PC-9 (cell line): ENCODE data around the gene ZNF628. TPM values are rescaled to one million over a fixed set of nuclear protein-coding genes. Genes with fewer than 3 reads are reported as not detected.
"Not testable (repeated sequence)": the region's sequence is repeated elsewhere in the genome, so short reads cannot be mapped to it uniquely, and the experiment has no call there.

Experiments
- BruUV-seq: library from RNA; stranded (reverse); fragments of 400-500 nt; replicated peaks from 2 replicates; lab custom pipeline; 2021; lab: Mats Ljungman, UMichigan
- CTCF ChIA-PET: fragments of 300-600 bp; sonication (Branson Sonifier 250); formaldehyde crosslinking; loops from one replicate; lab custom pipeline; 2022; ENCODE audit warnings: antibody characterized with exemption; lab: Charles Lee
- POLR2A ChIA-PET: fragments of 300-600 bp; sonication (Branson Sonifier 250); formaldehyde crosslinking; loops from one replicate; lab custom pipeline; 2022; ENCODE audit warnings: antibody characterized with exemption; ENCODE audit not compliant: unreplicated experiment; lab: Charles Lee
- DNase-seq, 2 experiments: peaks; one replicate each; pipeline versions ENCODE4 v3.0.0 to v3.0.0-alpha.2; 2015 to 2022; ENCODE audit warnings: mixed read lengths in 1 of 2
- H2AFZ ChIP-seq: fragments of 200-600 bp; sonication (generic); 2 replicates; pipeline ENCODE4 v1.8.1; 2017; ENCODE audit warnings: antibody characterized with exemption
- H3F3A ChIP-seq: fragments of 200-600 bp; sonication (generic); 2 replicates; pipeline ENCODE4 v1.8.1; 2017; ENCODE audit warnings: antibody characterized with exemption, mild to moderate bottlenecking, low read depth; ENCODE audit not compliant: insufficient read depth
- H3K27ac ChIP-seq: fragments of 200-600 bp; sonication (generic); 2 replicates; pipeline ENCODE4 v1.6.1; 2016; ENCODE audit warnings: mixed run types
- H3K27me3 ChIP-seq: fragments of 200-600 bp; sonication (generic); 2 replicates; pipeline ENCODE4 v1.6.1; 2016; ENCODE audit warnings: low read depth, mixed run types; ENCODE audit not compliant: insufficient read depth
- H3K36me3 ChIP-seq: fragments of 200-600 bp; sonication (generic); 2 replicates; pipeline ENCODE4 v1.6.1; 2016; ENCODE audit warnings: low read depth, mixed run types
- H3K4me1 ChIP-seq: fragments of 200-600 bp; sonication (generic); replicated peaks from 2 replicates; pipeline ENCODE4 v1.6.1; 2016; ENCODE audit warnings: mixed run types; ENCODE audit not compliant: insufficient read depth
- H3K4me2 ChIP-seq: fragments of 200-600 bp; sonication (generic); 2 replicates; pipeline ENCODE4 v1.6.1; 2017; ENCODE audit warnings: mixed run types
- H3K4me3 ChIP-seq: fragments of 200-600 bp; sonication (generic); 2 replicates; pipeline ENCODE4 v1.6.1; 2016; ENCODE audit warnings: mixed run types
- H3K79me2 ChIP-seq: fragments of 200-600 bp; sonication (generic); 2 replicates; pipeline ENCODE4 v1.6.1; 2017; ENCODE audit warnings: low read depth, mixed run types
- H3K9me2 ChIP-seq: fragments of 200-600 bp; sonication (generic); 2 replicates; pipeline ENCODE4 v1.8.1; 2017; ENCODE audit warnings: mild to moderate bottlenecking; ENCODE audit not compliant: insufficient read depth
- H3K9me3 ChIP-seq: fragments of 200-600 bp; sonication (generic); 2 replicates; pipeline ENCODE4 v1.8.1; 2016; ENCODE audit warnings: low read depth; ENCODE audit not compliant: insufficient read depth
- H4K20me1 ChIP-seq: fragments of 200-600 bp; sonication (generic); 2 replicates; pipeline ENCODE4 v1.8.1; 2017; ENCODE audit not compliant: insufficient read depth
- EZH2 ChIP-seq: fragments of 200-600 bp; sonication (generic); IDR thresholded peaks from 2 replicates; pipeline ENCODE4 v1.8.0; 2017; ENCODE audit warnings: antibody characterized with exemption, low read depth
- intact Hi-C: fragments of 100-400 bp; cut with micrococcal nuclease; formaldehyde crosslinking; loops from one replicate; pipeline ENCODE4 v1.10.0; 2022; ENCODE audit not compliant: unreplicated experiment
- total RNA-seq: library from RNA; stranded (reverse); gene quantifications from 2 replicates; pipeline ENCODE4 v1.2.3, GENCODE V29; 2021
- TF ChIP-seq, protein P1 (sequence below): fragments of 200-600 bp; sonication (generic); conservative IDR thresholded peaks from 2 replicates; pipeline ENCODE4 v1.6.1; 2017; ENCODE audit warnings: mixed run types, antibody characterized with exemption, mild to moderate bottlenecking, moderate library complexity

Gene ZNF628
- total RNA-seq, 1 experiment from 2014 or later: 19.3 TPM

DNA sequence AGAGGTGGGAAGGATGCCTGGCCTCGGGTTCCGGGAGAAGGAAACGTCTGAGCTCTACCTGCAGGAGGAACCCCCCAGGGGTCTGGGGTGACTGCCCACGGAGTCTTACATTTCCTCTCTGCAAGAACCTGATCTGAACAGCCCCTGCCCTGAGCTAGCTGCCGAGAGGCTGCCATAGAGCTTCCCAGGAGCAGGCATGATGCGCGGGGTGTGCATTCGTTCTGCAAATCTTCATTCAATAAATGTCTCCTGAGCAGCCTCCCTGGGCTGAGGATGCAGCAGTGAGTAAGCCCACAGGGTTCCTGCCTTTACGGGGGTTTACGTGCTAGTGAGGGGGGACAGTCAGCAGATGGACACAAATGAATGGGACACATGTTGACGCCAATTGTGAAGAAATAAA is 31.8 kb upstream of the ZNF628 start:
- ChIA-PET POLR2A (no interaction called here), CTCF (no interaction called here)
- TF ChIP-seq, protein P1, sequence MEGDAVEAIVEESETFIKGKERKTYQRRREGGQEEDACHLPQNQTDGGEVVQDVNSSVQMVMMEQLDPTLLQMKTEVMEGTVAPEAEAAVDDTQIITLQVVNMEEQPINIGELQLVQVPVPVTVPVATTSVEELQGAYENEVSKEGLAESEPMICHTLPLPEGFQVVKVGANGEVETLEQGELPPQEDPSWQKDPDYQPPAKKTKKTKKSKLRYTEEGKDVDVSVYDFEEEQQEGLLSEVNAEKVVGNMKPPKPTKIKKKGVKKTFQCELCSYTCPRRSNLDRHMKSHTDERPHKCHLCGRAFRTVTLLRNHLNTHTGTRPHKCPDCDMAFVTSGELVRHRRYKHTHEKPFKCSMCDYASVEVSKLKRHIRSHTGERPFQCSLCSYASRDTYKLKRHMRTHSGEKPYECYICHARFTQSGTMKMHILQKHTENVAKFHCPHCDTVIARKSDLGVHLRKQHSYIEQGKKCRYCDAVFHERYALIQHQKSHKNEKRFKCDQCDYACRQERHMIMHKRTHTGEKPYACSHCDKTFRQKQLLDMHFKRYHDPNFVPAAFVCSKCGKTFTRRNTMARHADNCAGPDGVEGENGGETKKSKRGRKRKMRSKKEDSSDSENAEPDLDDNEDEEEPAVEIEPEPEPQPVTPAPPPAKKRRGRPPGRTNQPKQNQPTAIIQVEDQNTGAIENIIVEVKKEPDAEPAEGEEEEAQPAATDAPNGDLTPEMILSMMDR: no peak
- TF ChIP-seq EZH2: no peak
- Histone ChIP-seq H3K36me3 (no peaks in the 10 kb centered on the region), H3K4me3 (no peak overlapping the region), H3K9me3 (no peaks in the 10 kb centered on the region; the same call in 1 of the 2 replicates), H3K27me3 (peaks cover 52% of the 10 kb centered on the region), H4K20me1 (no peaks in the 10 kb centered on the region; the same call in 1 of the 2 replicates), H3K79me2 (no peaks in the 10 kb centered on the region), H3K4me2 (no peak overlapping the region), H3K9me2 (no peaks in the 10 kb centered on the region), H3K4me1 (no peaks in the 10 kb centered on the region), H3F3A (peaks cover 19% of the 10 kb centered on the region), H2AFZ (no peak overlapping the region), H3K27ac (no peak overlapping the region)
- DNase-seq: no peak
- intact Hi-C loops: no loop called here
- BruUV-seq: no TSS peak

DNA sequence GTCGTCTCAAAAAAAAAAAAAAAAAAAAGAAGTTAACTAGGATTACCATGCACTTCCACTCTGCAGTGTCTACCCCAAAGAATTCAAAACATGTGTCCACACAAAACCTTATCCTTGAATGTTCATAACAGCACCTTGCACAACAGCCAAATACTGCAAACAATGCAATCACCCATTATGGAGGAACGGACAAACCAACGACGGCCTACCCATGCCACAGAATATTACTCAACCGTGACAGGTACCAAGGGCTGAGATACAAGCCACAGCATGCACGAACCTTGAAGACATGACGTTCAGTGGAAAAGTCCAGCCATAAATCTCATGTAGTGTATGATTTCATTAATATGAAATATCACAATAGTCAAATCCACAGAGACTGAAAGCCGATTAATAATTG is 30.4 kb upstream of the ZNF628 start:
- TF ChIP-seq, protein P1: no peak
- no peak for TF ChIP-seq EZH2
- H3K9me3 ChIP-seq: no peaks in the 10 kb centered on the region; the same call in 1 of the 2 replicates
- DNase-seq: no peak
- intact Hi-C loops: no loop called here
- H3K9me2 ChIP-seq: no peaks in the 10 kb centered on the region
- peaks cover 20% of the 10 kb centered on the region for H3F3A ChIP-seq
- ChIA-PET POLR2A (no interaction called here), CTCF (interaction anchor here (0.6 kb wide), 1 partner anchor 22 kb away, joined by 3 read pairs; no protein-coding TSS in a partner anchor)
- no peak overlapping the region for H3K27ac ChIP-seq
- H3K4me1 ChIP-seq: no peaks in the 10 kb centered on the region
- H3K4me3 ChIP-seq: no peak overlapping the region
- no peak overlapping the region for H3K4me2 ChIP-seq
- BruUV-seq: no TSS peak
- peaks cover 49% of the 10 kb centered on the region for H3K27me3 ChIP-seq
- H3K36me3 ChIP-seq: no peaks in the 10 kb centered on the region
- no peaks in the 10 kb centered on the region for H3K79me2 ChIP-seq
- H2AFZ ChIP-seq: no peak overlapping the region
- H4K20me1 ChIP-seq: no peaks in the 10 kb centered on the region

DNA sequence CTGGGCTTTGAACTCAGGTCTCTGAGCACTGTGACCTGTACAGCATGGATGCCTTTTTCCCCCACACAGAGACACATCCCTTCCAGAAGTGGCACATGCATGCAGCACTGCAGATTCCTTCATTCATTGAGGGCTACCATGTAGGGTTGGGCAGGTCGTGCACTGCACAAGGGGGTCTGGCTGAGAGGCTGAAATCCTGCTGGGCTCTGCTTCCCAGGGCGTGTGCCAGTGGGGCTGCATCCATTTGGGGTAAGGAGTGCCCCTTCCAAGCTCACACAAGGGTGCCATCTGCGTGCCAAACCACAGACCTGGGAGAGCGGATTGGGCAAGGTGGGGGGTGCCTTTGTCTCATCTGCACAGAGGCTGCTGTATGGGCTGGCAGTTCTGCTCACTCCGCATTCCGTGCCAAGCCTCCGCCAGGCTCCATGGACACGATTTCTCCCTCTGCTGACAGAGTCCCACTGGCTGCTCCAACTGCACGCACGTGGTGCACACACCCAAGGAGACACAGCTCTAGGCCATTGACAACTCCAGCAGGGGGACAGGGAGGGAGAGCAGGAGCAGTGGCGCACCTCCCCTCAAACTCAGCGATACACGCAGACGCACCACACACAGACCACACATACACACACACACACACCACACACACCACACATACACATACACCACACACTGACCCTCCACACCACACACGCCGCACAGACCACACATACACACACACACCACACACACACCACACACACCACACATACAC is 28.8 kb upstream of the ZNF628 start:
- intact Hi-C loops: no loop called here
- TF ChIP-seq, protein P1: no peak
- no peak for TF ChIP-seq EZH2
- H2AFZ ChIP-seq: no peak overlapping the region
- no peak overlapping the region for H3K4me3 ChIP-seq
- peaks cover 20% of the 10 kb centered on the region for H3F3A ChIP-seq
- H3K4me1 ChIP-seq: no peaks in the 10 kb centered on the region
- no peak overlapping the region for H3K27ac ChIP-seq
- no peaks in the 10 kb centered on the region for H3K9me2 ChIP-seq
- H3K79me2 ChIP-seq: no peaks in the 10 kb centered on the region
- no peaks in the 10 kb centered on the region for H3K36me3 ChIP-seq
- no peaks in the 10 kb centered on the region; the same call in 1 of the 2 replicates for H3K9me3 ChIP-seq
- peaks cover 38% of the 10 kb centered on the region for H3K27me3 ChIP-seq
- peak; percentile 61 to 68 for DNase-seq
- no TSS peak for BruUV-seq
- ChIA-PET POLR2A (no interaction called here), CTCF (interaction anchor here (0.7 kb wide), 1 partner anchor 180 kb away, joined by 6 read pairs; no protein-coding TSS in a partner anchor)
- no peaks in the 10 kb centered on the region for H4K20me1 ChIP-seq
- no peak overlapping the region for H3K4me2 ChIP-seq

DNA sequence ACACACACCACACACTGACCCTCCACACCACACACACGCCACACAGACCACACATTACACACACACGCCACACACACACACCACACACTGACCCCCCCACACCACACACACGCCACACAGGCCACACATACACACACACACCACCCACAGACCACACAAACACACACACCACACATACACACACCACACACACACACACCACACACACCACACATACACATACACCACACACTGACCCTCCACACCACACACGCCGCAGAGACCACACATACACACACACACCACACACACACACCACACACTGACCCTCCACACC is 28.3 kb upstream of the ZNF628 start:
- H3K4me3 ChIP-seq, H3K4me1 ChIP-seq, POLR2A ChIA-PET, intact Hi-C loops, H2AFZ ChIP-seq, DNase-seq, H3K79me2 ChIP-seq, CTCF ChIA-PET, H4K20me1 ChIP-seq, H3K4me2 ChIP-seq, BruUV-seq, H3K9me2 ChIP-seq, H3K36me3 ChIP-seq, H3K27ac ChIP-seq, H3K9me3 ChIP-seq: not testable (repeated sequence)
- Histone ChIP-seq H3K27me3 (peaks cover 36% of the 10 kb centered on the region), H3F3A (peaks cover 23% of the 10 kb centered on the region)
